ENCODE measurements around the gene TNFSF11.
A peak's percentile ranks its signal among the peaks of the same experiment; 100 is the strongest.

TNFSF11 gene

GRCh38 chr13:42561752-42562467 lies 12.0 kb upstream of the TNFSF11 start:
- no peak for DNase-seq

- DNase-seq: no peak
These were observed 6.0 kb upstream of the TNFSF11 start for GRCh38 chr13:42567906-42568305.

DNA sequence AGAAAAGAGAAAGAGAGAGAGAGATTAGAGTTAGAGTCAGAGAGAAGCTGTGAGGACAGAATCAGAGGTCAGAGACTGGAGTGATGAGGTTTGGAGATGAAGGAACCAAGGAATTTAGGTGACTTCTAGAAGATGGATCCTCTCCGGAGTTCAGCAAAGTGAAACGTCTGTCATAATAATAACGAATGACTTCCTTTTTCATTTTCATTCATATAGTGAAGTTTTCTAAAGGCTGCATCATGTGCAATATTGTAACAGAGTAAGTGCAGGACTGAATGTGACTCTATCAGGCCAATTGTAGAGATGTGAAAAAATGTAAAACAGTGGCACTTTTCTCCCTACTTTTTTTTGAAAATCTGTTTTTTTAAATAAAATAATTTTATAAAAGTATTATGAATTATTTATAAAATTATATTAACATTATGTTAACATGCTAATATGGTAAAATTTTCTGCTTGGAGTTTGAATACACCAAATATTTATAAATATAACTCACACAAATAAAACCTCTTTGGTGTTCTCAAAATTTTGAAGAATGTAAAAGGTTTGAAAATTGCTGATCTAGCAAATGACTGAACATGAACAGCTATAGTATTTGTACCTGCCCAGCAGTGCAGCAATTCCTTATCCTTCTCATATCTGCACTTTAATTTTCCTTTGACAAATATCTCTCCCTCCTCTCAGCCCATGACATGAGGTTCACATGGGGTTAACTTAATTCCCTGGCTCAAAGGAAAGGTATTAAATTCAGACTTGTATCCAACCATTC lies 4.2 kb upstream of the TNFSF11 start:
- no peak for DNase-seq

- no peak for DNase-seq
These were observed 2.1 kb upstream of the TNFSF11 start for GRCh38 chr13:42571895-42572294.

GRCh38 chr13:42574435-42575311 lies 721 bp downstream of the TNFSF11 start:
- no peak for DNase-seq

DNA sequence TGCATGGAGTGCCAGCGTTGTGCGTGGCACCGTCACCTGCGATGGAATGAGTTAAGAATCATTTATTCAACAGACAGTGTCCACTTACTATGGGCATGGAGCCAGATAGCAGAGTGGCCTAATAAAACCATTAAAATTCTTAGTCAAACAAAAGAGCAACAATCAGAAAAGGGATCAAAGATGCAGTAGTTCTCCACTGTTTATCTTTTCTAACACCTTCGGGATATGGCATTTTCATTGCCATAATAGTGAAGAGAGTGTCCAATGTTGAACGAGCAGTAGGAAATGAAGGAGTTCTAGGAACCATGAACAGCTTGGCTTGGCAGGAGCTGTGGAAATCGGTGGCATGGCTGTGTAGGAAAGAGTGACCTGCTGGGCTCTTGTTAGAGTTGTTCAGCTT lies 2.0 kb downstream of the TNFSF11 start:
- no peak for DNase-seq

DNA sequence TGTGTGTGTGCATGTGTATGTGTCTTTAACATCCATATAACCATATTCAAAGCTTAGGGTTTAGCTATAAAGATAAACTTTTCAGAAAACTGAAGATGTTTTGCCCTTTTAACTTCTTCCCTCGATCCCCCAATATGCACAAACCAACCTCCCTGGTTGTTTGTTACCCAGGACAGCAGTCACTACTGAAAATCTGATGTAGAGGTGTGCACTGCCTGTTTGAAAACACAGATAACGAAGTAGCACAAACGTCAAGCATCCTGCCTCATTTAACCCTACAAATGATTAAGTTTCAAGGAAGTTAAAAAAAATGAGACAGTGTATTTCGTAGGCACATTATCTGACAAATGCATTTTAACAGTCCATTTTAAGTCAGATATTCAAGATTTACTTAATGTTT lies 3.6 kb downstream of the TNFSF11 start:
- DNase-seq: no peak

DNA sequence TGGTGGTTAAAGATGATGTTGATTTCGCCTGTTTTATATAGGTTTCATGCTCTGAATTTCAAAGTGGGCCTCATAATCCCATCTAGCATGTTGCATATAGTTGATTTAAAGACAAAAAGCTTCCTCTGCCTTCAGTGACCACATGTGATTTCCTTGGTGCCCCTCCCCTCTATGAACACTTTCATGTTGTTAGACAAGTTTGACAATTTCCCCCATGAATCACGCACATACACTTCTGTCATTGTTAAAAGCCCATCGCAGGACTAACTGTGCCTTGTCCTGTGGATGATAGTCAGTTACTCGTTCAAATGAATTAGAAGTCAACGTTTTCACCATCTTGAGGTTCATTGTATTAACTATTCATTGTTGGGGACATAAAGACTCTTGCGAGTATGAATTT lies 6.7 kb downstream of the TNFSF11 start:
- DNase-seq: no peak

GRCh38 chr13:42581427-42581826 lies 7.5 kb downstream of the TNFSF11 start:
- DNase-seq: no peak

DNA sequence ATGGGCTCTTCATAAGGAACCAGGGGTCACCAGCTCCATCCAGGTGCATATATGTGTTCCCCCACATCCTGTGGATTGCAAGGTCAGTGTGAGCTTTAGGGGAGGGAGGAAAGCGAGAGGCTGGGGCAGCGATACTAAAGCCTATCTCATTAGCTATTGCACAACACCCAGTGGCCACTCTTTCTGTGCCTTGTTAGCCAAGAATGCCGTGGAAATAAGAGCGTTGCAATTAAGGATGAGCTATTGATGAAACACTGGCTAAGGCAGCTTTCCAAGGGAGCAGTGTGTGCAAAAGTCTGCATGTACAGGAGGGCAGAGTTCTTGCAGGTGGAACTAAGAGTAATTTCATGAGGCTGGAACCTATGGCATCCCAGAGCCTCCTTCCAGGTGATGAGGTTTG lies 17.6 kb downstream of the TNFSF11 start:
- DNase-seq: no peak

DNA sequence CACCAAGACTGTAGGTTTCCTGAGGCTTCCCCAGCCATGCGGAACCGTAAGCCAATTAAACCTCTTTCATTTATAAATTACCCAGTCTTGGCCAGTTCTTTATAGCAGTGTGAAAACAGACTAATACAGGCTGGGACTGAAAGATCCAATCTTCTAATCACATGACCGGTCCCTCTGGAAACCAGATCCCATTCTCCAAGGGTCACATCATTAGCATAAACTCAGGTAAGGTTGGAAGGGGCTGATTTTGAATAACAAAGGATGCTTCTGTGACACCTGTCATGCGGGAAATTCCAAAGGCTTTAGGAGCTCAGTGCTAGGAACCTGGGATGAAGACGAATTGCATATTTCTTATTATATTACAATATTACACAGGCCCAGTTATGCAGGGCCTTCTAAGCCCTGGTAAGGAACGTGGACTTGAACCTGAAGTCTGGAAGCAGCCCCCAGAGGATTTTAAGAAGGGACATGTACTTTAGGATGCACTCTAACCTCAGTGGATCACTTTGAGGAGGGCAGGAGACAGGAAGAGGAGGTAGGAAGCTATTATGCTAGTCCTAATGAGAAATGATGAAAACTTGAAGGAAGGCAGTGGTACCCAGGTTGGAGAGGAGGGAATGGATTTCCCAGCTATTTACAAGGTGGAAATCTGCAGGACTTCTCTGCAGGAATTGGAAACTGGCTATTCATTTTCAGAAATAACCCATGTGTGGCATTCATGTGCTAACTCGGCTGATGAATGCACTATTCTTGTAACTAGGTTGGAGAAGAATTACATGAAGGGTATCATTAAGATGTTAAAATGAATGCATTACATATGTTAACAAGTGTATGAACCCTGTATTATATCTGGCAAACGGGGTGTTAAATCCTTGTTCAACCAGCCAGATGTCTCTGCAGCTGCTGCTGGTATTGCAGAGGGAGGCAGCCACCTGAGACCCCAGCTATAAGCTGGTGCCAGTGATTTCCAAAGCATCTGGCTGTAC lies 19.3 kb downstream of the TNFSF11 start:
- no peak for DNase-seq

- peak; percentile 66 to 74 for DNase-seq
These were observed 20.7 kb downstream of the TNFSF11 start for GRCh38 chr13:42594481-42595252.

GRCh38 chr13:42595253-42595571 lies 21.3 kb downstream of the TNFSF11 start:
- DNase-seq: no peak

DNA sequence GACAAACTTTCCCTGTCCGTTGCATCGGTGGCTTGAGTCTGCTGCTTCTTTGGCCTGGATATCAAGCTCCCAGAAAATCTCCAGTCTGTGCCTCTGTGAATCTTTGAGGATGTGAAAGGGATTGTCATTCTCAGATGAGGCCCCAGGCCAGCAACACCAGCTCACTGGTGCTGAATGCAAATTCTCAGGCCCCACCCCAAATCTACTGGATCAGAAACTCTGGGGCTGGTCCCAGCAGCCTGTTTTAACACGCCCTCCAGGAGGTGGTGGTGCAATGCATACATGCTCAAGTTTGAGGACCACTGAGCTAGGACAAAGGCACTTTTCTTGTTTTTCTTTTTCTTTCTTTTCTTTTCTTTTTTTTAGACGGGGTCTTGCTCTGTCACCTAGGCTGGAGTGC lies 23.6 kb downstream of the TNFSF11 start:
- no peak for DNase-seq

- no peak for DNase-seq
These were observed 27.0 kb downstream of the TNFSF11 start for GRCh38 chr13:42600943-42601342.

- no peak for DNase-seq
These were observed 29.0 kb downstream of the TNFSF11 start for GRCh38 chr13:42602906-42603305.

DNA sequence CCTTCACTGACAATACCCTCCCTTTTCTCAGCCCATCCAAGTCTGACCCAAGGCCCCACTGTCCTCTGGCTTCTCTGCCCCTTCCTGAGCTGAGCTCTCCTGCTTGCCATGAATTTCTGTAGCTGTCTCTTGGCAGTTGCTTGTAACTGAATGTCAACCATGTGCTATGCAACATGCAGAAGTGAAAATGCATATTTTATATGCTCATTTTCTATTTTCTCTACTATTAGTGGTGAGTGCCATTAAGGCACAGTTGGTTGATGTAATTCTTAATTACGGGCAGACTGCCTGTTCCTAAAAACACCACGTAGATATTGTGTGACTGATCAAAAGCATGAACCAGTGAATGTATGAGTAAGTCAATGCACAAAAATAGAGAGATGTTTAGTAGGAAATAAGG lies 29.6 kb downstream of the TNFSF11 start:
- DNase-seq: no peak

DNA sequence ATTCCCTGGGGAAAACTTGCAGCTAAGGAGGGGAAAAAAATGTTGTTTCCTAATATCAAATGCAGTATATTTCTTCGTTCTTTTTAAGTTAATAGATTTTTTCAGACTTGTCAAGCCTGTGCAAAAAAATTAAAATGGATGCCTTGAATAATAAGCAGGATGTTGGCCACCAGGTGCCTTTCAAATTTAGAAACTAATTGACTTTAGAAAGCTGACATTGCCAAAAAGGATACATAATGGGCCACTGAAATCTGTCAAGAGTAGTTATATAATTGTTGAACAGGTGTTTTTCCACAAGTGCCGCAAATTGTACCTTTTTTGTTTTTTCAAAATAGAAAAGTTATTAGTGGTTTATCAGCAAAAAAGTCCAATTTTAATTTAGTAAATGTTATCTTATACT lies 33.6 kb downstream of the TNFSF11 start:
- DNase-seq: no peak

DNA sequence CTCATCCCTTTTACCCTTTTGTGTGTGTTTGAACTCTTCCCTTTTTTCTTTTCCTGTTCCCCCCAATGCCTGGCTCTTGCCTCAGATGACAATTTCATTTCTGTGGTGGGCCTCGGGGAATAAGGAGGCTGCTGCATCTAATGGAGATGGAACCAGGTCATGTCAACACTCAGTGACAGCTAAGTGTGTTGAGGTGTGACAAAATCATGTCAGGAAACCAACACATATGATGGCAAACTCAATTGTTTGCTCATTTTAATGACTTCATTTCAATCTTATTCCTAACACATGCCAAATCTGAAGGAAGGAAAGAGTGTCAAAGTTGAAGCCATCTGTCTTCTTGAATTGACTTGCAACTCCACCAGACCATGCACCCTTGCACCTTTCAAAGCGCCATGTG lies 36.7 kb downstream of the TNFSF11 start:
- no peak for DNase-seq

GRCh38 chr13:42611086-42611779 lies 37.3 kb downstream of the TNFSF11 start:
- no peak for DNase-seq
